Liver (tissue), 3 donors: ENCODE measurements around the gene CADPS.

ENCODE experiments used
- CTCF ChIP-seq: fragments of 150-350 bp; IDR thresholded peaks from 2 replicates; pipeline ENCODE4 v1.5.1; 2017; ENCODE audit warnings: improper control_type of control experiment, low read depth, low read length; ENCODE audit not compliant: missing input control
- EGR1 ChIP-seq, 2 donors: IDR thresholded peaks; 2 replicates each; pipeline ENCODE4 v1.6.1; 2016 to 2018; ENCODE audit warnings: antibody characterized with exemption in 2 of 2, low read depth in 2 of 2
- GABPA ChIP-seq, 2 donors: IDR thresholded peaks in 1 of 2; conservative IDR thresholded peaks in 1 of 2; 2 replicates each; pipeline ENCODE4 v1.6.1; 2016; ENCODE audit warnings: antibody characterized with exemption in 2 of 2, mild to moderate bottlenecking in 1 of 2, moderate library complexity in 1 of 2
- RAD21 ChIP-seq, 2 donors: IDR thresholded peaks; 2 replicates each; pipeline ENCODE4 v1.6.1; 2016; ENCODE audit warnings: antibody characterized with exemption in 2 of 2, mild to moderate bottlenecking in 2 of 2
- REST ChIP-seq: IDR thresholded peaks from 2 replicates; pipeline ENCODE4 v1.6.1; 2016; ENCODE audit warnings: antibody characterized with exemption, mild to moderate bottlenecking
- RXRA ChIP-seq, 2 donors: IDR thresholded peaks; 2 replicates each; pipeline ENCODE4 v1.6.1; 2017 to 2018; ENCODE audit warnings: antibody characterized with exemption in 2 of 2, mild to moderate bottlenecking in 1 of 2
- SP1 ChIP-seq: IDR thresholded peaks from 2 replicates; pipeline ENCODE4 v1.6.1; 2018; ENCODE audit warnings: antibody characterized with exemption, mild to moderate bottlenecking
- ZBTB33 ChIP-seq: IDR thresholded peaks from 2 replicates; pipeline ENCODE4 v1.6.1; 2016; ENCODE audit warnings: antibody characterized with exemption
- donor health status: healthy.
- donor health status: healthy.

- TF ChIP-seq RAD21 (IDR thresholded peaks at IDR 0.05) (no peak), RXRA (IDR thresholded peaks at IDR 0.05) (no peak), GABPA (IDR thresholded peaks at IDR 0.05 in 1 of 2, conservative IDR thresholded peaks at IDR 0.05 in 1 of 2) (no peak), CTCF (no peak), SP1 (no peak), REST (no peak), ZBTB33 (no peak), EGR1 (IDR thresholded peaks at IDR 0.05; ENCODE audit: low read depth in 2 of 2) (no peak)
Measured at GRCh38 chr3:62497156-62497555, 378.1 kb downstream of the CADPS start.
